HUES64 (cell line): ENCODE measurements around the gene PPFIBP2.

Source experiments
- H3K27ac ChIP-seq: 2 replicates; pipeline ENCODE4 v1.7.0; 2013; ENCODE audit warnings: low read depth, low read length, inconsistent platforms
- H3K27me3 ChIP-seq: 2 replicates; pipeline ENCODE4 v1.6.1; 2013; ENCODE audit warnings: mild to moderate bottlenecking, low read length; ENCODE audit not compliant: insufficient read depth
- H3K36me3 ChIP-seq: 2 replicates; pipeline ENCODE4 v1.6.1; 2013; ENCODE audit warnings: mild to moderate bottlenecking, low read length; ENCODE audit not compliant: insufficient read depth
- H3K4me1 ChIP-seq: 2 replicates; pipeline ENCODE4 v1.6.1; 2013; ENCODE audit warnings: mild to moderate bottlenecking, low read length, moderate library complexity; ENCODE audit not compliant: insufficient read depth
- H3K4me3 ChIP-seq: 2 replicates; pipeline ENCODE4 v1.5.1; 2013; ENCODE audit warnings: mild to moderate bottlenecking, low read length, moderate library complexity
- H3K9ac ChIP-seq: 2 replicates; pipeline ENCODE4 v1.6.1; 2013; ENCODE audit warnings: mild to moderate bottlenecking, low read depth, low read length
- H3K9me3 ChIP-seq: 2 replicates; pipeline ENCODE4 v1.6.1; 2013; ENCODE audit warnings: low read depth, low read length; ENCODE audit not compliant: insufficient read depth
- WGBS: fragments of 150-250, 120-280 bp; methylation state at CpG from one replicate; pipeline ENCODE4 v1.1.7; 2013; ENCODE audit warnings: missing lambda C conversion rate; 5-methylcytosine and 5-hydroxymethylcytosine counted together

The PPFIBP2 gene

DNA sequence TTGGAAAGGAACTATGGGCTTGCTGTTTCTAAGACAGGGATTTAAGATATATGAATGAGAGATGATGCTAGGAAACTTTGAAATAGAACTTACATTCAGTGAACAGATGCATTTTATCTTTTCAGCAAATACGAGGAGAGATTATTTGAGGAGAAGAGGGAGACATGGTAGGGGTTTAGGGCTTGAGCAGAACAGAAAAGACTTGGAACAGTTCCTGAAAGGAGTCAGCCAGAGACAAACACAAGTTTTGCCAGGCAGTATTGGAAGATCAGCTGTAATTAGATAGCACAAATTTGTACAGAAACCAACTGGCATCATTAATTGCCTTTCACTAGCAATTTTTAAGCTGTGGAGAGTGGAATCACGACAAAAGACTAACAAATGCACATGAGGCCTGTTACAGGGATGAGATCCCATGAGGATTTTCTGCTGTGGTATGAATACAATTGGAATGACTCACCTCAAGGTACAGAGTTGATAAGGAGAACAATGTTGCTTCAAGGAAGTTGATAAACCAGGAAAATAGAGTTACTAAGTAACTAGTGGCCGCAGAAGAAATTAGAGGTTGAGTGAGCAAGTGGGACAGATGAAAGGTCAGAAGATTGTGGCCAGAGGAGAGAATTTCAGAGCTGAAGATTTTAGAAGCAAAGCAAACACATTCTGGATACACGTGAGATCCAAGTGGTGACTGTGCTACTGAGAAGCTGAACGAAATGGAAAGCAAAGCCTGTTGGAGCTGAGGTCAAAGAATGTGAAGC lies 91.6 kb downstream of the PPFIBP2 start:
- Histone ChIP-seq H3K4me1 (peaks cover 5% of the 10 kb centered on the region; the same call in 1 of the 2 replicates), H3K27ac (peak overlapping the region; percentile 43; the same call in 1 of the 2 replicates), H3K9ac (no peak overlapping the region), H3K36me3 (no peaks in the 10 kb centered on the region), H3K4me3 (no peak overlapping the region), H3K9me3 (no peaks in the 10 kb centered on the region), H3K27me3 (no peaks in the 10 kb centered on the region)
- WGBS, result 81% methylated on average over 5 of the region's 5 CpGs

DNA sequence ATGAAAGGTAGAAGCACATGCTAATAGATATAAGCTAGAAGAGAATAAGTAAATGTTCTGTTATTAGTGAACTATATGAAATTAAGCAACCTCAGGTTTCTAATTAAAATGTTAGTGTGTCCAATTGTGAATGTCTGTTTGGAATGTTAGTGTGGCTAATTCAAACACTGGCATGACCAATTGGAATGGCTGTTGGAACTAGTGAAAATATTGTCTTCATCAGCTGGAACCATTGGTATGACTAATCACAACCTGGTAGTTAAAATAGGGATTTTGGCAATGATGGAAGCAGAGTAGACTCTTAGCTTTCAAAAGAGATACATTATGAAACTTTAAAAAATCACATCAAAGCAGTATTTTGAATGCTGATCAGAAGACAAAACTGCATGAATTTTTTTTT lies 92.7 kb downstream of the PPFIBP2 start:
- no peaks in the 10 kb centered on the region for H3K27me3 ChIP-seq
- no peak overlapping the region for H3K4me3 ChIP-seq
- H3K36me3 ChIP-seq, result no peaks in the 10 kb centered on the region
- H3K9me3 ChIP-seq, result no peaks in the 10 kb centered on the region
- peaks cover 5% of the 10 kb centered on the region; the same call in 1 of the 2 replicates for H3K4me1 ChIP-seq
- no peak overlapping the region for H3K27ac ChIP-seq
- no peak overlapping the region for H3K9ac ChIP-seq

DNA sequence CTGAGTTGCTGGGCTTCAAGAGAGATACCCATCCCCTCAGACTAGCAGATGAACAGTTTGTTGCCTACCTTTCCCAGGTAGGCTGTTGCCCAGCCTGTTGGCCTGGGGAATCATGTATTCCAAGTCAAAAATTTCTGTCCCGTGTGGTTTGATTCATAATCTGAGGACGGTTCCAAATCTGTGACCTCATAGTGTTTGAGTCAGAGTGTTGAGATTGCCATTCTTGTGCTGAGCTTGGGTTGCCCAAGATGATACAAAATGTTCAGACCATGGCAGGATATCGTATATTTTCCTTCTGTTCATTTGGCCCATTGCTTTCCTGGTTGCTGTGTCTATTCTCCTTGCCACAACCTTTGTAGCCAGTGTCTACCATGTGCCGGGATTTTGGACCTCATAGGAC lies 95.2 kb downstream of the PPFIBP2 start:
- H3K27ac ChIP-seq, result no peak overlapping the region
- H3K36me3 ChIP-seq, result no peaks in the 10 kb centered on the region
- WGBS, result 95% methylated on average over 4 of the region's 4 CpGs
- no peak overlapping the region for H3K4me3 ChIP-seq
- H3K9me3 ChIP-seq, result no peaks in the 10 kb centered on the region
- no peak overlapping the region for H3K9ac ChIP-seq
- H3K4me1 ChIP-seq, result peaks cover 16% of the 10 kb centered on the region
- no peaks in the 10 kb centered on the region for H3K27me3 ChIP-seq

DNA sequence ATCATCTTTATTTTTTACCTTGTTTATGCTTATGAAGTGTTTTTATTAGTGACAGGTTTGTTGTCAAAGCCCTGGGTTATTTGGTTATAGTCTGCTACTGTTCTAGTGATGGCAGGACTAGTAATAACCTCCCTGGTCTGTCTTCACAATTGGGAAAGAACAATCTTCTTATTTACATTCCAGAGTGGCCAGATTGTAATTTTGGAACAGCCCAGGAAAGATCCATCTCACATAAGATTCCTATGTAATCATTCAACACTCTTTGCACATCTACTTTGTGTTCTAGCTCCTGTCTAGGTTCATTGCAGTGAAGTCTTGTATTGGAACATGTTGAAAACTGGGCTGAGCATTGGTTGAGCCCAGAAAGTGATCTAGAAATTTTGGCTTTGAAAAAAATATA lies 95.7 kb downstream of the PPFIBP2 start:
- Histone ChIP-seq H3K9ac (no peak overlapping the region), H3K9me3 (no peaks in the 10 kb centered on the region), H3K27ac (no peak overlapping the region), H3K4me1 (peaks cover 16% of the 10 kb centered on the region), H3K27me3 (no peaks in the 10 kb centered on the region), H3K4me3 (no peak overlapping the region), H3K36me3 (no peaks in the 10 kb centered on the region)

DNA sequence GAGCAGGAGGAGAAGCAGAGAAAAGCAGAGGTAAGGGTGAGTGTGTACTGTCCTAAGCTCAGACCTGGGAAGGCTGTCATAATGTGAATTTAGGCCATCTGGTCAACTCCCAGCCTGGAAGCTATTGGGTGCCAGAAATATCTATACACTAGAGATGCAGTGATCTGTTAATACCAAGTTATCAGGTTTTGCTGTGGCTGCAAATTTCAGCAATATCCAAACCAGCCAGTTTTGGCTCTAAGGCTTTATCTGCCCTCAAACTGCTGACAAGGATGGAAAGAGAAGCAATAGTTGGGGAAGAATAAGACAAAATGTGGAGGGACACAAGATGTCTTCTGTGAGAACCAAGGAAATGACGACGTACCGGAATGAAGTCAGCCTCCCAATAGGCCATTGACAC lies 96.6 kb downstream of the PPFIBP2 start:
- no peak overlapping the region for H3K27ac ChIP-seq
- no peak overlapping the region for H3K4me3 ChIP-seq
- H3K36me3 ChIP-seq, result no peaks in the 10 kb centered on the region
- H3K4me1 ChIP-seq, result peaks cover 16% of the 10 kb centered on the region
- H3K9ac ChIP-seq, result no peak overlapping the region
- no peaks in the 10 kb centered on the region for H3K9me3 ChIP-seq
- WGBS, result 94% methylated on average over 3 of the region's 3 CpGs
- H3K27me3 ChIP-seq, result no peaks in the 10 kb centered on the region

DNA sequence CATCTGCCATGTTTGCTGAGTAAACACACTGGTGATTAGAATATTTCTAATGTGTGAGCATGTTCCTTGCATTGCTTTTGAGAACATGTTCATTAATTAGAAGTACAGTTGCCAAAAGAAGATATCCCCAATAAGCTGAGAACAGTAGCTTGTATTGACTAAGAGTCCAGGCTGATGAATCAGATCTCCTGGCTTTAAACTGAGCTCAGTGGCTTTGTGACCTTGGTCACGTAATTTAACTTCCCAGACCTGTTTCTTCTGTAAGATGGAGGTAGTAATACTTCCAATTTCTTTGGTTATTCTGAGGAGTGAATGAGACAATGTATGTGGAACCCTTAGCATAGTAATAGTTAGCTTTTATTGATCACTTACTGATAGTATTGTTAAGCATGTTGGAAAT lies 97.6 kb downstream of the PPFIBP2 start:
- peaks cover 16% of the 10 kb centered on the region for H3K4me1 ChIP-seq
- H3K27me3 ChIP-seq, result no peaks in the 10 kb centered on the region
- no peak overlapping the region for H3K9ac ChIP-seq
- no peaks in the 10 kb centered on the region for H3K9me3 ChIP-seq
- no peaks in the 10 kb centered on the region for H3K36me3 ChIP-seq
- 88% methylated on average over 1 of the region's 1 CpG for WGBS
- no peak overlapping the region for H3K27ac ChIP-seq
- no peak overlapping the region for H3K4me3 ChIP-seq

DNA sequence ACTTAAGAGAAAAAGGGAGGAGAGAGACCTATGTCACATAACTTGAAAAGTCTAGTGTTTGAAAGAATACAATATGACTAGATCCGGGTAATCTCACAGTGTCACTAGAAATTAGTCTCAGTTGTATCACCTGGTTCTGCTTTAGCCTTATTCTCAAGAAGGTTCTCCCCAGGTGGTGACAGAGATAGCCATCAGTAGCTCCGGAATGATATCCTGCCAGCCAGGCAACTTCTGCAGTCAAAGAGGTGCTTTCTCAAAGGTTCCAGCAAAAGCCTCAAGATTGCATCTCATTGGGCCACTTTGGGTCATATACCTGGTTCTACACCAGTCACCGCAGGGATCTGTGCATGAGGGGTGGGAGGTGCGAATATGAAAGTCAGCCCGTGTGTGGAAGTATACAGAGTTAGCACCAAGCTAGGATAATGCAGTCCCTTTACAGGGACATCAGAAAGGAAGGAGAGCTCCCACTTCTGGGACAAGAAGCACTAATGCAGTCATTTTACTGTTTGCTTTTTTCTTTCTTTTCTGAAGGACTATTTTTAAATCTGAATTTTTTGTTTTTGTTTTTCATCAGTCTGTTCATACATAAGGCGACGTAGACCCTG lies 98.4 kb downstream of the PPFIBP2 start:
- Histone ChIP-seq H3K9ac (0 out of 2 replicates have a peak overlapping the region, but pooled peaks have one; percentile 22), H3K27me3 (no peaks in the 10 kb centered on the region), H3K9me3 (no peaks in the 10 kb centered on the region), H3K4me1 (peaks cover 16% of the 10 kb centered on the region), H3K36me3 (no peaks in the 10 kb centered on the region), H3K27ac (no peak overlapping the region), H3K4me3 (no peak overlapping the region)
- 76% methylated on average over 7 of the region's 7 CpGs for WGBS

DNA sequence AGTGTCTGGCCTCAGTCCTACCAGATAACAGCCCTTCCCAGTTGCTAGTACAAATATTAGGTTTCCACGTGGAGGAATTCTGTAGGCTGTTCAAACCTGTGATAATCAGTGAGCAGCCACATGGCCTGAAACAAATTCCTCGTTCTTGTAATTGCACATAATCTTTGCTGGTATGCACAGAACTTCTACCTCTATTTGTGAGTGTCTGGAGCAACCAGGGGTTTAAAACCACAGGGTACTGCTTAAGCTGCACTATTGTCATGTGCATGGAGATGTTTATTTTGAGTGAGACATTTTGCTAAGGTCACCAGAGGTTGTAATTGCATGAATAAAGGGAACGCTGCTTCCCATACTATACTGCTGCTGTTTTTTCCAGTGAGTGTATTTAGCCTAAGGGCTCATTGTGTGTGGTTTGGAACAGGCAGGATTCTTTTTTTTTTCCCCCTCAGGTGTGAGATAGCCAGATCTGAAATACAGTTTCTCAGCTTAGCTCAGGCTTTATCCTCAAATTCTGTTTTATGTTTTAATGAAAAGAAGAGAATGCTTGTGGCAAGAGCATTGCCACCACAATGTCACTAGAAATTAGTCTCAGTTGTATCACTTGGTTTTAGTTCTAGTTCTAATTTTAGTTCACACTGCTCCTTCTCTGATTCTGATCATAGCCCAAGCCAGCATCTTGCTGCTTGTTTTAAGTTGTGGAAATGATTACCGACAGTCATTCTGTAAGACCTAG lies 99.0 kb downstream of the PPFIBP2 start:
- Histone ChIP-seq H3K4me1 (peaks cover 16% of the 10 kb centered on the region), H3K27me3 (no peaks in the 10 kb centered on the region), H3K4me3 (no peak overlapping the region), H3K9me3 (no peaks in the 10 kb centered on the region), H3K36me3 (no peaks in the 10 kb centered on the region), H3K9ac (peak overlapping the region; percentile 22; the same call in 1 of the 2 replicates), H3K27ac (no peak overlapping the region)
- WGBS, result 73% methylated on average over 4 of the region's 4 CpGs

DNA sequence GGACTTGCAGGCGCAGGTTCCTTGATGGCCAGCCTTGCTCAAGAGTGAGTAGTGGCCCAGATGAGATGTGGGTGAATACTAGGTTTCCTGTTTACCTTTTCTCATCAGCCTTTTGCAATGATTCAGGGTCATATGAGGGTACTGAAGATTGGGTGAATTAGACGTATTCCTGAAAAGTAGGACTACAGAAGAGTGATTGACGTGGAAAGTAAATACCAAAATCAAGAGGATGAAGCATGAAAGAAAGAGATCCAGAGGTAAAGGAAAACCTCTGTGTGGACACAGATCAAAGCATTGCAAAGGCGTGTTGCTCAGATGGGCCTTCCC lies 99.6 kb downstream of the PPFIBP2 start:
- Histone ChIP-seq H3K27ac (no peak overlapping the region), H3K27me3 (no peaks in the 10 kb centered on the region), H3K9ac (no peak overlapping the region), H3K9me3 (no peaks in the 10 kb centered on the region), H3K4me3 (no peak overlapping the region), H3K4me1 (peaks cover 16% of the 10 kb centered on the region), H3K36me3 (no peaks in the 10 kb centered on the region)
- 78% methylated on average over 4 of the region's 4 CpGs for WGBS

DNA sequence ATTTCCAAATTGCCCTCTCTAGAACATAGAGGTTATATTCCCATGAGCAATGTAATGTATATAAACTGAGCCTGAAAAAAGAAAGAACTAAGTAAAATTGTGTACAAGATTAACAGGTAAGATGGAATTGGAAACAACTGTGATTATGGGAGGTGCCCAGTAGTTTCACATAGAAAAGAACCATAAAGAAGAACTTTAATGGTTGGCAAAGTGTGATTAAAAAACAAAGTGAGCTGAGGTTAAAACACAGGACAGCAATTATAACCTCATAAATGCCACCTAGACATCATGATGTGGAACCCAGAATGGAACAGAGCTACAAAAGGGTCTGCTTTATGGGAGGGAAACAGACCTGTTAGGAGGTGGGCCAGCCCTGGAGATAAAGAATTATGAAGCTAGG lies 100.9 kb downstream of the PPFIBP2 start:
- Histone ChIP-seq H3K9ac (no peak overlapping the region), H3K36me3 (no peaks in the 10 kb centered on the region), H3K27ac (no peak overlapping the region), H3K4me1 (peaks cover 16% of the 10 kb centered on the region), H3K9me3 (no peaks in the 10 kb centered on the region), H3K4me3 (no peak overlapping the region), H3K27me3 (no peaks in the 10 kb centered on the region)

DNA sequence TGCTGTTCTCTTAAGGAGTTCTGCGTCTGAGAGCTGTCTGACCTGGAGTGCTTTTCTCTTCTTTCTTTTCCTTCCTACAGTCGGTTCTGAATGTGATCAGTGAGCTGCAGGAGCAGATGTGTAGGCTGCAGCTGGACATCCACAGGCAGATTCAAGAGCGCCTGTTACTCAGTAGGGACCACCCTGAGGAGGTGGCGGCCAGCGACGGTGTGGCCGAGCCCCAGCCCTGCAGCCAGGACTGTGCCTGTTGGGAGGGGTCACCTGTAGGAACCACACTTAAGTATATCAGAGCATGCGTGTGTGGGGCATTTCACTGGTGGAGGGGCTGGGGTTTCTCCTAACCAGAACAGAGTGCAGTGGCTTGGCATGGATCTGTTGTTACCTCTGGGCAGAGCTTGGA lies 103.2 kb downstream of the PPFIBP2 start:
- WGBS, result 94% methylated on average over 8 of the region's 8 CpGs

More for the DNA sequence above, 103.2 kb downstream of the PPFIBP2 start:
- no peak overlapping the region for H3K4me3 ChIP-seq
- H3K4me1 ChIP-seq, result peaks cover 31% of the 10 kb centered on the region
- no peaks in the 10 kb centered on the region for H3K9me3 ChIP-seq
- no peak overlapping the region for H3K27ac ChIP-seq
- no peaks in the 10 kb centered on the region for H3K36me3 ChIP-seq
- no peak overlapping the region for H3K9ac ChIP-seq
- H3K27me3 ChIP-seq, result no peaks in the 10 kb centered on the region
